NCI-H2196 treated with DMSO at 0.1 percent for 48 hours (cell line): Measurements from ENCODE around the gene ARID5B.

Experiments used
- DNase-seq: peaks from one replicate; lab custom pipeline; 2025; ENCODE audit not compliant: unreplicated experiment; lab: John Stamatoyannopoulos, UW

ARID5B gene

DNA sequence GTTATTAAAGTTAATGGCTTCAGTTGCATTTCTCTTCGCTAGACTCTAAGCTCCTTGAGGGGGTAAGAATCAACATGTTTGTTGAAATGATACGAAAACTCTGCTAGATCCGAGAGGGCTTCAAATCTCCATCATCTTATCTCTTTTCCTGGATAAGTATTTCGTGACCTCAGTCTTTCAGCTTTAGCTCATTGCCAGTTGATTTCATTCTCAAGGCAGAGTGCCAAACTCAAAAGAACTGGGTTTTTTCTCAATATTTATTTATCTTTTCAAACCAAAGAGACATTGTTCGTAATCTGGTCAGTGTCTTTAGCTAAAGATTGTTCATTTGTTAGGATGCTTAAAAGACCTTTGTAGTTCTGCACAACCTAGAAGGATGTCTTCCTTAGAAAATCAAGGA is 108.9 kb downstream of the ARID5B start:
- DNase-seq: no peak

DNA sequence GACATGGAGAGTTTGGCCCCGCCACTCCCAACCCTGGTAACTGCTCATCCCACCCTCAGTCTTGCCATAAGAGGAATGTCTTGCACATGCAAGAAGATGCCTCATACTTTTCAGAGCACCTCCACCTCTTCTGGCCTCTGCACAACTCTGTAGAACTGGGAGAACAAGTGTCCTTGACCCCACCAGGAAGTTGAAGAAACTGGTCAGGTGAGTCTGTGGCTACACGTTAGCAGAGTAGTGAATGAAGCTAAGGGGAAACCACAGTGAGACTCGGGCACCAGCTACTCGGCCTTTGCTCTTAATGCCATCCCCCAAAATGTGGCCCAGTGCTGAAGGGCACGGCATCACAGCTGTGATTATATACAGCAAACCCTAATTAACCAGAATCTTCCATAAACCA is 110.1 kb downstream of the ARID5B start:
- no peak for DNase-seq

DNA sequence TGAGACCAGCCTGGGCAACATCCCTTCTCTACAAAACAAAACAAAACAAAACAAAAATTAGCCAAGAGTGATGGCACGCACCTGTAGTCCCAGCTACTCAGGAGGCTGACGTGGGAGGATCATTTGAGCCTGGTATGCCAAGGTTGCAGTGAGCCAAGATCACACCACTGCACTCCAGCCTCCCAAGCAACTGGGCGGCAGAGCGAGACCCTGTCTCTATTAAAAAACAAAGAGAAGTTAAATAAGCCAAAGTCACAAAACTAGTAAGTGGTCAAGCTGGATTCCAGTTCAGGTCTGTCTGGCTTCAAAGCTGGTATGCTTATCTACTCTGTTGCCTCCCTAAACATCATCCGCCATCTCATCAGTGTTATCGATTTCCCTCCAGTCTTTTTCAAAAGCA is 110.8 kb downstream of the ARID5B start:
- DNase-seq: no peak

DNA sequence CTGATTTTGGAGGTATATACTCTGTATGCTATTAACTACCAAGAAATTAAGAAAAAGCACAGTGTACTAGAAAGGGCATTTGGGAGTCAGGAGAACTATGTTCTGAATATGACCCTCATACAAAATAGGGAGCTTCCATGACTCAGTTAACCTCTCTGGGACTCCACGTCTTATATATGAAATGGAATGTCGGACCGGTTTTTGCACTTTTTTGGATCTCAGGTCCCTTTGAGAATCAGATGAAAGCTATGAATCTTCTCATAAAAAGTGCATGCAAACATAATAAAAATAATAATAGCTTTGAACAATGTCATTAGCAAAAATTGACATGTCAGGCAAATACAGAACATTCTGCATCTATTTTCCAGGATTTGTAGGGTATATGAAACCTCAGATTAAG is 113.0 kb downstream of the ARID5B start:
- no peak for DNase-seq

DNA sequence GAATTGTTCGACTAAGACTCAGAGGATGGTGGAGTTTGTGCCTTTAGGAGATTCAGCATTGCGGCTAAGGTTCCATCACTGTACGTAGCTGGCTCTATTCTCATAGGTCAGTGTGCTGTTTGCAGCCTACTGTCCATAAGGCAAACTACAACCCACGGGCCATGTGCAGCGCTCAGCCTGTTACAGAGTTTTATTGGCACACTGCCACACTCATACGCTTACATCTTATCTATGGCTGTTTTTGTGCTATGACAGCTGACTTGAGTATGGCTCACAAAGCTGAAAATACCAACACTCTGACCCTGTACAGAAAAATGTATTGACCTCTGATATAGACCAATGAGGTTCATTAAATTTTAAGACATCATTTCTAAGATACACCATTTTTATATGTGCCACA is 114.5 kb downstream of the ARID5B start:
- no peak for DNase-seq

DNA sequence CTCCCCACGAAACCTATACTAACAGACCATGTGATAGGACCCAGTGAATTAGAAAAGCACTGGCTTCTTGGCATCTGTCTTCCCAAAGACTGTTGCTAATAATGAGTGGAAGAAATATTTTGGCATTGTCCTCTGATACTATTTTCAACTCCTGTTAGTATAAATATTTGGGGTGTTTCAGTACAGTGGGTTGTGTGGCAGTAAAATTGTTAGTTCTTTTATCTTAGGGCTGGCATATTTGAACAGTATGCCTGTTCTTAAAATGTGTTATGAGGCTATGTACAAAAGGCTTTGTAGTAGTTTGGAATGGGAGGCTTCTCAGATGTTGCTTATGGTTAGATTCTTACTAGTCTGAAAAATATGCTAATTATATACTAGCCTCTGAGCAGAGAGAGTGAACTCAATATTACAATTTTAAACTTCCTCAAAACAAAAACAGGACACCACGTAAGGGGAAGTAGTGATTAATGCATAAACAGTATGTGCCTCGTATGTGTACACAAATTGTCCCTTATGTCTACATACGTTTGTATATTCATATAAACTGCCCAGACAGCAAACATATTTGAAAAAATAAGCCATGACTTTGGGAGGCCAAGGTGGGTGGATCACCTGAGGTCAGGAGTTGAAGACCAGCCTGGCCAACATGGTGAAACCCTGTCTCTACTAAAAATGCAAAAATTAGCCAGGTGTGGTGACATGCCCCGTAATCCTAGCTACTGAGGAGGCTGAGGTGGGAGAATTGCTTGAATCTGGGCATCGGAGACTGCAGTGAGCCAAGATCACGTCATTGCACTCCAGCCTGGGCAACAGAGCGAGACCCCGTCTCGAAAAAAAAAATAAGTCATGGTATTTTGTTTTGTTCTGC is 115.4 kb downstream of the ARID5B start:
- no peak for DNase-seq

DNA sequence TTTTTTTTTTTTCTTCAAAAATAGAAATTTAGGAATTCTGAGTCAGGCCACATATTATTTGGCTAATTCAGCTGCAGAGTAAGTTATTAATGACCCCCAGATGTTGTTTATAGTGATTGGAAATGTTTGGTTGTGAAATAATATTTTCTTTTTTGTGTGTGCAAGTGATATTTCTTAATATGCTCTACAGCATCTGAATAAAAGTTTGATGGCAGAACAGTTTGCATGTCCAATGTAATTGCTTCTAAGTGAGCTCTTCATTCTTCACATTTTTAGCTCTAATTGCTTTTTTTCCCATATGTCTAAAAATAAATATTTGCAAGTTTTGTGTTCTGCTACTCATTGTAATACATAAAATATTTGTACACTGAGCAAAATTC is 116.0 kb downstream of the ARID5B start:
- DNase-seq: no peak

DNA sequence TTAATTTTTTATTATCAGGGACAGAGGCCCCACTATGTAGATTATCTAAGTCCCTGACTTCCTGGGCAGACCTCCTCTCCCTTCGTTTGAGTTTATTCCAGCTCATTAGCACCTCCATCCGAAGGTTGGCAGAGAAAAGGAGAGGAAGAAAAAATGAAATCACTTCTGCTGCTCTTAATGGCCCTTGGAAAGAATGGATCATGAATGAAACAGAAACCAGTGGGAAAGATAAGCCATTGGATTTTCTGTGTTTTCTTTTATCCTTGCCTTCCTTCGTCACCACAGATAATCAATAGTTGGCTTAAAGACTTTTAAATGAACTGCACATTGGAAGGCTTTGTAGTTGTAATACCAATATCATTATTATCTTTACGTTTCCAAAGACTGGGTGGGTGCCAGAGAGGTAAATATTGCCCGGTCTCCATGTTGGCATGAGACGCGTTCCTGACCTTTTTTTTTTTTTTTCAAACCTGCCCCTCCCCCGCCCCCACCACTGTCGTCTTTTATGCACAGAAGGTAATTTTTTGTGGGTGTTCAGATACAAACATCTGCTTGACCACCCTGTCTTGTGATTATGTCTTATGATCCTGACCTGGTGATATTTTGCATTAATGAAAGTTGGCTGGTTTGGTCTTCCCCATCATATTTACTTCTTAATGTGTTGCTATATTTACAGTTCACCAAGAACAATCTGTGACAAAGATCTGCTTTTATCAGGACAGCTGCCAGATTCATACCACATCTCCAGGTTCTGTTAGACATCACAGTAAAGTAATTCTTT is 116.8 kb downstream of the ARID5B start:
- DNase-seq: no peak

DNA sequence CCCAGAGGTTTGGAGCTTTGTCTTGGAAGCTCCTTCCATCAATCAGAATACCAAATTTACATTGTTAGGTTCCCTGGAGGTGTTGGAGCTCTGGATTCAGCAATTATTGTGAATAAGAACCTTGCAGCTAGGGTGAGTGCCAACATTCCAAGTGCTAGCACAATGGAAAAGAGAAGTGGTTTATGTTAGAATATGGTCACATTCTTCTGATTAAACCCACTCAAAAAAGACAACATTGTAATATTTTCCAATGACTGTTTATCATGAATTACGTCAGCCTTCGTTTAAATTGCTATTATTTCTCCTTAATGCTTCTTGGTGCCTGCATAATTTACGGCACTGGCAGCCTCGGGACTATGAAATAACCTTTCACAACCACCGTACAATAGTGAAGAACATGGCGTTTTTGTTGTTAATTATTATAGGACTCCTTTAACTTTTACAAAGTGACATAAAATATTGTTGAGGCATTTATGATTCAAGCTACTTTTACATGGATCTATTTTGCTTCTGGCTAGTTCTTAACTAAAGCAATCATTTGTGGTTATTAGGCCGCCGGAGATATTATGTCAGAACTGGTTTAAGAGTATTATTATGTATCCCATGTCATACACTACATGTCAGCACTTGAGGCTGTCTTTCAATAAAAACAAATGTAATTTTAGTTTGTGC is 117.7 kb downstream of the ARID5B start:
- no peak for DNase-seq

DNA sequence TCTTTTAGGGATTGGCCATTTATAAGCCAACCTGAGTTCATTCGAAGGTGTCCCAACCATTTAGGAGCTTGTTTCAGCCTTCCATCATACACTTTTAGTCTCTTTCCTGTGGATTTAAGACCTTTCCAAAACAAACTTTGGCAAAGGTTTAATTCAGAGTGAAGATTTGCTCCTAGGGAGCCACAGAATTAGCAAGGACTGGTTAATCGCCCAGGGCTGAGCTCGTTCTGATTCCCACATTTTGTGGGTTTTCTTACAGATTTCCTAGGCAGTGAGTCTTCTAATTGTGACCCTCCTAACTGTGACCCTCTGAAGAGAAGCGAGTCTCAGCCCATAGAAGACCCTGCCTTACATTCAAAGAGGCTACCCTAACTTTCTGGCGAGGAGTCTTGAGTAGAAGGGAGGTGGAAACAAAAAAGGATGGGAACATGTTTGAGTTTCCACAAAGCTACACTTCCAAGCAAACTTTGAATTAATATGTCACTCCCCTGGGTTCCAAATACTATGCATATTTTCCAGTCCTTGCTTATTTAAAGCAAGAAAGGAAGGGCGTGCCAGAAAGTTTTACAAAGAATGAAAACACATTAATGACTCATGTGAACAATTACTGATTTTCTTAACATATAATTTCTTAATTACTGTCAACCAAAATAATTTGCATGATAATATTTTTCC is 118.3 kb downstream of the ARID5B start:
- DNase-seq: no peak

DNA sequence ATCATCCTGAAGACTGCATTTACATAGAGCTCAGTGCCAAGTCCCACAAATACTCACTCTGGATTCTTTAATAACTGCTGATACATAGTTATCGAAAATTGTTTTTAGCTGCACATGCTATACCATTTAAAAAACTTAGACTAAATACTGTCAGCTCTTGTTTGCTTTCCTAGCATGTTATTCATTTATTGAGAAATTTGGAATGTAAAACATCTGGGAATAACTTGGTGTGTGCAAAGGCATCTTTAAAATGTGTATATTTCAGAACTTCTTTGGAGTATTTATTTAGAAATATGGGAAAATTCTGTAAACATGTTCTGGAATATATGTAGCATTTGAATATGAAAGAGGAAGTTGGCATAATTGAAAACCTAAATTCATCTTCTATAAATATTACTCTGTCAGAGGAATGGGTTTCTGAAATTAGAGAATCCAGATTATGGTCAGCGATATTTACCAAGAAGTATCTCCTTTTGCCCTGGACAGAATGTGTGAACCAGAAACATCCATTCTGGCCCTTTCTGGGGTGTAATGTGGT is 119.7 kb downstream of the ARID5B start:
- no peak for DNase-seq

DNA sequence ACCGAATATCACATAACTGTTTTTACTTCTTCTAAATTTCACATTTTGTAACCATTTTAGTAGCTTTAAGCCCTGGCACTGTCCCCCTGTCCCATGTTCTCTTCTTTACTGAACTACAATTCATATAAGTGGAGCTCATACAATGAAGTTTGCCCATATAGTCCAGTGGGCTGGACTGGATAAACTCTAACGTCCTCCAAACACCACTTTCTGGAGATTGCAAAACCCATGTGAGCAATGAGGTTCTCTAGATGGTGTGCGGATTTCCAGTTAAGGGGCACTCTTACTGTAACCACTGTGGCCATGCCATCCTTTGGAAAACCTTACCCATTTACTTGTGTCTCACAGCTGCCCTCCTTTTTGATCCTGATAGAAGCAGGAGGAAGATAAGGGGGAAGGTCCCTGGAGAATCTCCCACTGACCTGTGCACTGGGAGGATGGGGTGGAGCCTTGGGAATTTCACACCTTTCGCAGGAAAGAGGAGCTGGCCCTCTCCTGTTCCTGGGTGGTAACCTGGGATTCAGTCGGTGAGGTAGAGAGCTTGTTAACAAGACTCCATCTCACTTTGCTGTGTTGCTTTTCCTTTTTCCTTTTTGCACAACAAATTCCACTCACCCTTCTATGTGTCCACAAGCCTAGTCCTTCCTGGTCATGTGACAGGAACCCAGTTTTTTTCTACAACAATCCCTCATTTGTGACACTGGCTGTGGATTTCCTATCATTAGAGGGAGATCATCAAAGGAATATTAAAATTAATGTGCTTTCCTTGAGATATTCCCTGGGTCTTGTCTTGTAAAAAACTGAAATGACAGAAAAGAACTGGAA is 120.7 kb downstream of the ARID5B start:
- DNase-seq: no peak

DNA sequence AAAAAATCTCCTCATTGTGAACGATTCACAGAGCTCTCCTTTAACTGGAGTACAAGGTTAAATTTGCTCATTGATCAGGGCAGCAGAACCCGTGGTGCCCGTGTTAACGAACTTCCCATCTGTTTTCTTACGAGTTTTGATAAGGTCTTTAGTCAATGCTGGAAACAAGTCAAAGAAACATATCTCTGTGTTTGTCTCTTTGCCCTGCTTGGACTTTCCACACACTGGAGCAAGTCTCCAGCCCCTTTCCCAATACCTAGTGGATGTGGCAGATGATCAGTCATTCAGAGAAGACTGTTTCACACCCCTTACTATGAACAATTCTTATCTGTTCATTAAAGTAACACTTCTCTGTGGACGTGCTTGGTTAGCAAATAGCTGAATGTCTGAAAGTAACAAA is 121.3 kb downstream of the ARID5B start:
- no peak for DNase-seq

DNA sequence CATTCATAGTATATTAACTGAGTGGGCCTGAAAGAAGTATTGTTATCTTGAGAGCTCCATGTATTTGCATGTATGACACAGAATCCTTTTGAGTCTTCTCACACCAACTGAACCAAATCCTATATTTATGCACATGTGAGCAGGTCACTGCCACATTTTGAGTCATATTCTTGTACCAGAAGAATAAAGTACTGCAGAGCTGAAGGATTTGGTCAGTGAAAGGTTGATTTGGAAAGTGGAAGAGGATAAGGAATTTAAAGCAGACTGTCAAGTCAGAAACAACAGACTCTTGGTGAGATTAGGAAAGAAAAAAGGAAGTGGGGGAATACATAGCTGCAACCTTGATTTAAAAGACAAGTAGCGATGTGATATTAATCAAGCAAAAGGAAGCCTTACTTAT is 121.8 kb downstream of the ARID5B start:
- no peak for DNase-seq

DNA sequence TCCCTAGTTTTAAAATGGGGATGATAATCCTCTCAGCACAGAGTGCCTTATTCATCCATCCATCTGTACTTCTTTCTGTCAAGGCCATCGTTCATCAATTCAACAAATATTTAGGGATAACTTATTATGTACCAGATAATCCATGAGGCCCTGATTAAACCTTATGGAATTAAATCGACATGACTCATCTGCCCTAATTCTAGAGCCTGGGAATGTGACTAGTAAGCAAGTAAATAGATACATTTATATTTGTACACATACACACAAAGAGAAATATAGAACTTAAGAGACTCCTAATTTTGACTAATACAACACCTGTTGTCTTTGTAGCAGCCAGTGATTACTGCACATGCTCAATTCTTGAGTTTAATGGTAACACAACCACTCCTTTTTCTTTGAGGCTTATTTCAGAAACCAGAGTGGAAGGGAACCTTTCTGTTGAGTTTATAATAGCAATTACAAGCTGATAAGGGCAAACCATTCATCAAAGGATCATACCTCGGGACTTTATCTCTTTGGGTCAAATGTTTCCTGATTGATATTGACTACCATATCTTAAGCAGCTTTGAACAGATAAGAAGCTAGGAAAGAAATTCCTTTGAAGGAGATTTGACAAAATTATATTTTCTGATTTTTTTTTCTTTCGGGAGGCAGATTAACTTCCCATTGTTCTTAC is 122.7 kb downstream of the ARID5B start:
- no peak for DNase-seq

DNA sequence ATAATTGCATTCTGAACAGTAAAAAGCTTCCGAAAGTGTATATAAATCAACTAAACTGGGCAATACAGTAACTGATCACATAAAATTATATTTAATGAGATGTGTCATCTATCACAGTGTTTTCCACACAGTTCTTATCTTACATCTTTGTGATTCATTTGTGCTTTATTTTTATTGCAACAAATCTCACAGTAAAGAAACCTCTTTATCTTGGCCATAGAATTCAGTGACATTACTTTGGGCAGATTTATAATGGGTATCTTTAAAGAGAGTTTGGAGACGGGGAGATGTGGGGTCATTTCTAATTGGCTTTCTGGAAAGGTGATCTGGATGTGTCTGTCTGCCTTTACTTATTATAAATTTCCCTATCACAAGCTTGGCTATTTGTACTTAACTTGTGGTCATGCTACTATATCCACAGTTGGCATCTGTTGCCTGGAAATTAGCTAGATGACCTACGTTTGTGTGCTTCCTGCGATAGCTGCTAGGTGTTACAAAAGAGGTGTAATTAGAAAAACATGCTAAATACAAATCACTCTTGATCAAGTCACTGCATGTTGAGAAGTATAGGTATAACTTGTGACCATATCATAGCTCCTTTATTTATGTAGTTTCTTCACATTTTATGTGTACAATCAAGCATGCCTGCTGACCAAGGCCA is 123.8 kb downstream of the ARID5B start:
- no peak for DNase-seq

DNA sequence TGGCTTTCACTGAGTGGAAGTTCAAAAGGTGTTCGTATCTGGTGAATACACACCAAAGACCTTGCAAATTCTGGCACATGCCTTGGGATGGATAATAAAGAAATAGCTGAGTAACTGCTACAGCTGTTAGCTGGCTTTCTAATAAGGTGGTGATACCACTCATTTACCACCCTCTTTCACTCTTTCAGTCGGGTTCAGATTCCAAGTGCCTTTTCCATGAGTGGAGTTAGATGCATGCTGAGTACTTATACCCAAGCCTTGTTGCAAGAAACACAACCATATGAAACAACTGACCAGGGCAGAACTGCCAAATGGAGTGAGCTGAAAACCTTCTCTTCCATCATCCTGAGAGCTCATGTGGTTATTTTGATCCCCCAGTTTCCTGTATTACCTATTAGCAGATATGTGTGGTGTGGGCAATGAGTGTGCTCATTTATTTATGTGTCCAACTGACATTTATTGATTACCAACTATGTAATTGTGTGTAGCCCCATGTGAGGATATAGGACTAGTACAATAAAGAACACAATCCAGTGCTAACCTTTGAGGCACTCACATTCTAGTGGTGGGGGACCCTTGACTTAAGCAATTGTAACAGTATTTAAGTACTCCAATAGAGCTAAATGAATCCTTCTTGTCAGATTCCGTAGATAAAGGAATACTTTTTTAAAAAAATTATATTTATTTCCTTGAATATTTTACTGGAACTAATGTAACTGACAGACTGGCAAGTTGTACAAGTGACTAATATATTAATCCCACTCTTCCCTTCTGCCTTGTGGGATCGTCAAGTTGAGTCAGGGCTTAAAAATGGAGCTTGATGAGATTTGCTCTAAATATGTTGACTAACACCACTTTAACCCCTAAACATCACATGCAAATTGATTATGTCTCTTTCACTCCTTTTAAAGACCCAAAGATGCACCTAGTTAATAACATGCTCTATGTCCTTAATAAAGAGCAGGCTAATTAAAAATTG is 124.7 kb downstream of the ARID5B start:
- no peak for DNase-seq
